Measurements from ENCODE around the gene MGAT3.
"Not testable (repeated sequence)": the region's sequence is repeated elsewhere in the genome, so short reads cannot be mapped to it uniquely, and the experiment has no call there.

The MGAT3 gene

DNA sequence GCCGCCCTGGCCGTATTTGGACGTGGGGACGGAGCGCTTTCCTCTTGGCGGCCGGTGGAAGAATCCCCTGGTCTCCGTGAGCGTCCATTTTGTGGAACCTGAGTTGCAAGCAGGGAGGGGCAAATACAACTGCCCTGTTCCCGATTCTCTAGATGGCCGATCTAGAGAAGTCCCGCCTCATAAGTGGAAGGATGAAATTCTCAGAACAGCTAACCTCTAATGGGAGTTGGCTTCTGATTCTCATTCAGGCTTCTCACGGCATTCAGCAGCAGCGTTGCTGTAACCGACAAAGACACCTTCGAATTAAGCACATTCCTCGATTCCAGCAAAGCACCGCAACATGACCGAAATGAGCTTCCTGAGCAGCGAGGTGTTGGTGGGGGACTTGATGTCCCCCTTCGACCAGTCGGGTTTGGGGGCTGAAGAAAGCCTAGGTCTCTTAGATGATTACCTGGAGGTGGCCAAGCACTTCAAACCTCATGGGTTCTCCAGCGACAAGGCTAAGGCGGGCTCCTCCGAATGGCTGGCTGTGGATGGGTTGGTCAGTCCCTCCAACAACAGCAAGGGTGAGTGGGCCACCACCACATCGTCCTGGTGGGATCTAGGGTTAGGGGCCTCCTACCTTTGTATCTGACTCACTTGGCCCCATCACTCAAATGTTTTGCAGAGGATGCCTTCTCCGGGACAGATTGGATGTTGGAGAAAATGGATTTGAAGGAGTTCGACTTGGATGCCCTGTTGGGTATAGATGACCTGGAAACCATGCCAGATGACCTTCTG is 64.5 kb downstream of the MGAT3 start:
- not testable (repeated sequence) for H3K9me3 Mint-ChIP-seq; DNase-seq (ENCODE audit: low spot score); H3K27me3 Mint-ChIP-seq (ENCODE audit: low read depth)
- Mint-ChIP-seq H3K4me1 (ENCODE audit: low read depth) (peaks cover 44% of the 10 kb centered on the region), H3K4me3 (peak overlapping the region; percentile 93), H3K36me3 (ENCODE audit: low read depth) (peaks cover 54% of the 10 kb centered on the region), H3K27ac (peak overlapping the region; percentile 98)

DNA sequence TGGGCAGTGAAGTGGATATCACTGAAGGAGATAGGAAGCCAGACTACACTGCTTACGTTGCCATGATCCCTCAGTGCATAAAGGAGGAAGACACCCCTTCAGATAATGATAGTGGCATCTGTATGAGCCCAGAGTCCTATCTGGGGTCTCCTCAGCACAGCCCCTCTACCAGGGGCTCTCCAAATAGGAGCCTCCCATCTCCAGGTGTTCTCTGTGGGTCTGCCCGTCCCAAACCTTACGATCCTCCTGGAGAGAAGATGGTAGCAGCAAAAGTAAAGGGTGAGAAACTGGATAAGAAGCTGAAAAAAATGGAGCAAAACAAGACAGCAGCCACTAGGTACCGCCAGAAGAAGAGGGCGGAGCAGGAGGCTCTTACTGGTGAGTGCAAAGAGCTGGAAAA is 65.3 kb downstream of the MGAT3 start:
- Mint-ChIP-seq H3K27ac (peak overlapping the region; percentile 98), H3K36me3 (ENCODE audit: low read depth) (peaks cover 54% of the 10 kb centered on the region), H3K4me3 (peak overlapping the region; percentile 93), H3K4me1 (ENCODE audit: low read depth) (peaks cover 48% of the 10 kb centered on the region)
- not testable (repeated sequence) for DNase-seq (ENCODE audit: low spot score); H3K27me3 Mint-ChIP-seq (ENCODE audit: low read depth); H3K9me3 Mint-ChIP-seq

- DNase-seq (ENCODE audit: low spot score), result no peak
- Mint-ChIP-seq H3K4me3 (peak overlapping the region; percentile 93), H3K4me1 (ENCODE audit: low read depth) (peaks cover 49% of the 10 kb centered on the region), H3K9me3 (no peaks in the 10 kb centered on the region), H3K27me3 (ENCODE audit: low read depth) (peaks cover 3% of the 10 kb centered on the region), H3K27ac (peak overlapping the region; percentile 98), H3K36me3 (ENCODE audit: low read depth) (peaks cover 57% of the 10 kb centered on the region)
Observed at GRCh38 chr22:39522567-39523300, 65.9 kb downstream of the MGAT3 start.

DNA sequence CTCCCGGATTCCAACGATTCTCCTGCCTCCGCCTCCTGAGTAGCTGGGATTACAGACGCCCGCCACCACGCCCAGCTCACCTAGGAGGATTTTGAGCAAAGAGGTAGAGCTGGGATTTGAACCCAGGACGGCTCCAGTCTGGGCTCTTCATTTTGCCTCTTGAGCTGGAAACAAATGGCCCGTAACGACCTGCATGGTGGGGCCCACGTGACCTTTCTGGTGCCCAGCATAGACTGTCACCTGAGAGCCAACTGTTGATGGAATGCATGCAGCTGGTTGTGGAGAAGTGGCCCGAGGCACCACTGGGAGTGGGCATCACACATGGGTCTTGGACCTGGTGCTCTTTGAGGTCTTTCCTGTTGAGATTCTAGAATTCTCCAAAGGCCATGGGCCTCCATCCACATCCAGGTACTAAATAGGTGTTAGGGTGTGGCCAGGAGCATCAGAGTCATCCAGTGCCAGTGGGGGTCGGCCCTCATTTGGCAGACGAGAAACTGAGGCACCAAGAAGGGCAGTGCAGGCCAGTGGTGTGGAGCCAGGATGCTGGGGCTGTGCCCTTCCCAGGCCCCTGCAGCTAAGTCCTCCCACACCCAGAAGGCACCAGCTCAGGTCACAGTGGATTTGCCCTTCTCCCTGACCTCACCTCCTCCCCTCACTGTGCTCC is 67.4 kb downstream of the MGAT3 start:
- H3K4me1 Mint-ChIP-seq (ENCODE audit: low read depth), result peaks cover 49% of the 10 kb centered on the region
- H3K4me3 Mint-ChIP-seq, result peak overlapping the region; percentile 51
- H3K36me3 Mint-ChIP-seq (ENCODE audit: low read depth), result peaks cover 64% of the 10 kb centered on the region
- H3K27ac Mint-ChIP-seq, result peak overlapping the region; percentile 82
- H3K9me3 Mint-ChIP-seq, result no peaks in the 10 kb centered on the region
- peaks cover 3% of the 10 kb centered on the region for H3K27me3 Mint-ChIP-seq (ENCODE audit: low read depth)
- DNase-seq (ENCODE audit: low spot score), result no peak

GRCh38 chr22:39524753-39525657 is 68.2 kb downstream of the MGAT3 start:
- Mint-ChIP-seq H3K27me3 (ENCODE audit: low read depth) (peaks cover 2% of the 10 kb centered on the region), H3K4me3 (peak overlapping the region; percentile 51), H3K4me1 (ENCODE audit: low read depth) (peaks cover 55% of the 10 kb centered on the region), H3K9me3 (no peaks in the 10 kb centered on the region), H3K27ac (peak overlapping the region; percentile 82), H3K36me3 (ENCODE audit: low read depth) (peaks cover 71% of the 10 kb centered on the region)
- no peak for DNase-seq (ENCODE audit: low spot score)

DNA sequence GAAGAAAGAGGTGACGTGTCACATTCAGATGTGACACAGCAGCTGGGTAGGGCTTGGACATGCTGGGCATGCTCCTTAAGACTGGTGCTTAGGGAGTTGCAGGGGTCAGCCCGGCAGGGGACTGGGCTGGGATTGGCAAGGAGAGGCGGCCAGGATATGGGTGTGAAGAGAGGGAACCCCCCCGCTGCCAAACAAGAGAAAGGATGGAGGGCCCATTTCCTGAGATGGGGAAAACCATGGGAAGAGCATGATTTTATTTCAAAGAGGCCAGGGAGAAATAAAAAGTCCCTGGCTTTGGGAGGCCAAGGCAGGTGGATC is 68.8 kb downstream of the MGAT3 start:
- no peak for DNase-seq (ENCODE audit: low spot score)
- peak overlapping the region; percentile 27 for H3K4me3 Mint-ChIP-seq
- H3K4me1 Mint-ChIP-seq (ENCODE audit: low read depth), result peaks cover 57% of the 10 kb centered on the region
- H3K36me3 Mint-ChIP-seq (ENCODE audit: low read depth), result peaks cover 73% of the 10 kb centered on the region
- peak overlapping the region; percentile 73 for H3K27ac Mint-ChIP-seq
- no peaks in the 10 kb centered on the region for H3K9me3 Mint-ChIP-seq
- no peaks in the 10 kb centered on the region for H3K27me3 Mint-ChIP-seq (ENCODE audit: low read depth)

- H3K27ac Mint-ChIP-seq, result peak overlapping the region; percentile 38
- no peak for DNase-seq (ENCODE audit: low spot score)
- no peaks in the 10 kb centered on the region for H3K9me3 Mint-ChIP-seq
- H3K4me1 Mint-ChIP-seq (ENCODE audit: low read depth), result peaks cover 64% of the 10 kb centered on the region
- no peaks in the 10 kb centered on the region for H3K27me3 Mint-ChIP-seq (ENCODE audit: low read depth)
- peaks cover 69% of the 10 kb centered on the region for H3K36me3 Mint-ChIP-seq (ENCODE audit: low read depth)
- H3K4me3 Mint-ChIP-seq, result peak overlapping the region; percentile 32
Observed at GRCh38 chr22:39526736-39527171, 69.9 kb downstream of the MGAT3 start.

- H3K36me3 Mint-ChIP-seq (ENCODE audit: low read depth), result peaks cover 66% of the 10 kb centered on the region
- H3K4me3 Mint-ChIP-seq, result peak overlapping the region; percentile 32
Observed at GRCh38 chr22:39527481-39527961, 70.7 kb downstream of the MGAT3 start.

GRCh38 chr22:39528080-39528661 is 71.4 kb downstream of the MGAT3 start:
- H3K9me3 Mint-ChIP-seq, result no peaks in the 10 kb centered on the region
- peaks cover 54% of the 10 kb centered on the region for H3K4me1 Mint-ChIP-seq (ENCODE audit: low read depth)
- no peaks in the 10 kb centered on the region for H3K27me3 Mint-ChIP-seq (ENCODE audit: low read depth)
- H3K36me3 Mint-ChIP-seq (ENCODE audit: low read depth), result peaks cover 61% of the 10 kb centered on the region
- DNase-seq (ENCODE audit: low spot score), result no peak
- no peak overlapping the region for H3K27ac Mint-ChIP-seq
- no peak overlapping the region for H3K4me3 Mint-ChIP-seq

More at GRCh38 chr22:39527481-39527961, 70.7 kb downstream of the MGAT3 start:
- no peaks in the 10 kb centered on the region for H3K9me3 Mint-ChIP-seq
- H3K27me3 Mint-ChIP-seq (ENCODE audit: low read depth), result no peaks in the 10 kb centered on the region
- H3K4me1 Mint-ChIP-seq (ENCODE audit: low read depth), result peaks cover 58% of the 10 kb centered on the region
- peak overlapping the region; percentile 38 for H3K27ac Mint-ChIP-seq
- DNase-seq (ENCODE audit: low spot score), result no peak

GRCh38 chr22:39528681-39529486 is 72.1 kb downstream of the MGAT3 start:
- Mint-ChIP-seq H3K36me3 (ENCODE audit: low read depth) (peaks cover 57% of the 10 kb centered on the region), H3K27me3 (ENCODE audit: low read depth) (no peaks in the 10 kb centered on the region), H3K27ac (peak overlapping the region; percentile 42), H3K9me3 (no peaks in the 10 kb centered on the region), H3K4me1 (ENCODE audit: low read depth) (peaks cover 51% of the 10 kb centered on the region), H3K4me3 (peak overlapping the region; percentile 77)
- DNase-seq (ENCODE audit: low spot score), result peak; percentile 86

- Mint-ChIP-seq H3K4me3 (peak overlapping the region; percentile 77), H3K27me3 (ENCODE audit: low read depth) (no peaks in the 10 kb centered on the region), H3K27ac (peak overlapping the region; percentile 42), H3K4me1 (ENCODE audit: low read depth) (peaks cover 54% of the 10 kb centered on the region), H3K9me3 (no peaks in the 10 kb centered on the region), H3K36me3 (ENCODE audit: low read depth) (peaks cover 52% of the 10 kb centered on the region)
- no peak for DNase-seq (ENCODE audit: low spot score)
Observed at GRCh38 chr22:39529487-39529851, 72.7 kb downstream of the MGAT3 start.

DNA sequence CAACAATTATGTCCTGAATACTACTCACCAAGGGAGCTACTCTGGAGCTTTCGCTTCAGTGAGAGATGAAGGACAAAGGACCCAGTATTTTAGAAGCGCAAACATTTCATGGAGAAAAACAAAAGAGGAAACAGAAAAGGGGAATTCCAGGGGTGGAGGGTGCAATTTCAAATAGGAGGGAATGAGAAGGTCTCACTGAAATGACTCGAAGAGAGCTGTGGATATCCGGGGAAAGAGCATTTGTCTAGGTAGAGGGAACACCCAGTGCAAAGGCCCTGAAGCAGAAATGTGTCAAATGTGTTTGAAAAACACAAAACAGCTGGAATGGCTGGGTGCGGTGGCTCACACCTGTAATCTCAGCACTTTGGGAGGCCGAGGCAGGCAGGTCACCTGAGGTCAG is 73.3 kb downstream of the MGAT3 start:
- peaks cover 46% of the 10 kb centered on the region for H3K36me3 Mint-ChIP-seq (ENCODE audit: low read depth)
- DNase-seq (ENCODE audit: low spot score), result no peak
- H3K9me3 Mint-ChIP-seq, result no peaks in the 10 kb centered on the region
- peak overlapping the region; percentile 77 for H3K4me3 Mint-ChIP-seq
- H3K27ac Mint-ChIP-seq, result peak overlapping the region; percentile 31
- peaks cover 49% of the 10 kb centered on the region for H3K4me1 Mint-ChIP-seq (ENCODE audit: low read depth)
- no peaks in the 10 kb centered on the region for H3K27me3 Mint-ChIP-seq (ENCODE audit: low read depth)
